ENCODE data around the gene ZCWPW2.
A peak's percentile ranks its signal among the peaks of the same experiment; 100 is the strongest.

Gene ZCWPW2

GRCh38 chr3:28348629-28349468, at the start of gene ZCWPW2, which contains the start of gene AZI2:
Gene ZCWPW2 (plus strand): TSS chr3:28348721. CDS start chr3:28413069, 64,348 bp downstream.
Gene AZI2 (minus strand): TSS chr3:28348824. CDS start chr3:28340617, 8,207 bp downstream.
- peak; percentile 89 for DNase-seq (ENCODE audit: low read depth)

DNA sequence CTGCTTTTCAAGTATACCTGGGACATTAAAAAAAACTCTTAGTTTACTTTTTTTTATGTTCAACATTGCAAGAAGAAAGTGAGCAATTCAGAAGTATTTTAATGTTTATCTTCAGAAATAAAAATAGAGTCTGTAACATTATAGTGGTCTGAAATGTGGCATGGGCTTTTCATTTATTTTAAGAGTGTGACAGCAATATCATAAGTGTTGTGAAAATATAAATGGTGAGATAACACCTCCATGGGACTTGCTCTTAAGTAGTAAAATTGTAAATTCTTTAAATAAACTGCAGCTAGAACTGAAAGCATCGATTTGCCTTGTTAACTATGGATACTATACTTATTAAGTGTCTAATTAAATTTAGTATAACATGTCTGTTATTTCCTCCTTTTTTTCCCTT, 48.8 kb upstream of the ZCWPW2 start:
- no peak for DNase-seq (ENCODE audit: low read depth)

DNA sequence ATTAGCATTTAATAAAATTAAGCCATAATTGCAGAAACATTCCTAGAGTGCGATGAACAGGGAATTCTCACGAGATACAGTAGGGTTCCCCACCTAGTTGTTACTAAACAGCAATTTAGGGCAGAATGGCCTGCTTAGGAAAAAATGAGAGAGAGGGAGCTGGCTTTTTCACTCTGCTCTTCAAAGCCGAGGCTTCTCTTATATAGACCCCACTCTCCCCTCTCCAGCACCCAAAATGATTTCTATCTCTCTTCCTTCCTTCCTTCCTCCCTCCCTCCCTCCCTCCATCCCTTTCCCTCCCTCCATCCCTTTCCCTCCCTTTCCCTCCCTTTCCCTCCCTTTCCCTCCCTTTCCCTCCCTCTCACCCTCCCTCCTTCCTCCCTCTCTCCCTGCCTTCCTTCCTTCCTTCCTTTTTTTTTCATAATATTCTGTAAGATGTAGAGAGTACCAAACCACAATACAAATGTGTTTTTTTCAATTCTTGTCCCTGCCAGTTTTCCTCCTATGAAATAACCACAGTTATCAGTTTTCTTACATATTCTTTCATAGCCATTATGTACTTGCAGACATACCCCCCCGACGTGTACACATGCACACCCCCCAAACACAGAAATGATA, 48.1 kb upstream of the ZCWPW2 start:
- DNase-seq (ENCODE audit: low read depth), result no peak

DNA sequence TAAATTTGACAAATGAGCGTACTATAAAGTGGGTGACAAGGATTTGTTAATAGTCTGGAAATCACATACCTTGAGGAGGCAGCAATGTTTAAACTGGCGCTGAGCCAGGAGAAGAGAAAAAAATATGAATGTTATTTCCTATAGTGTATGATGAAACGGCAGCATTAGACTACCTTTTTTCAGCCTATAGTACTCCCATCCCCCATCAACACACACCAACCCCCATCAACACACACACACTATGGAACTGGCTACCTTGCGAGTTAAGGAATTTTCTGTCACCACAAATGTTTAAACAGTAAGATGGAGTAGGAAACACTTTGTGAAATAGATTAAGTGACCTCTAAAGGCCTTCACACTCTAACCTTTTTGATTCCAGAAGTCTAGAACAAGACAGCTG, 46.8 kb upstream of the ZCWPW2 start:
- no peak for DNase-seq (ENCODE audit: low read depth)

GRCh38 chr3:28308196-28308595, 40.3 kb upstream of the ZCWPW2 start:
- DNase-seq (ENCODE audit: low read depth), result no peak

DNA sequence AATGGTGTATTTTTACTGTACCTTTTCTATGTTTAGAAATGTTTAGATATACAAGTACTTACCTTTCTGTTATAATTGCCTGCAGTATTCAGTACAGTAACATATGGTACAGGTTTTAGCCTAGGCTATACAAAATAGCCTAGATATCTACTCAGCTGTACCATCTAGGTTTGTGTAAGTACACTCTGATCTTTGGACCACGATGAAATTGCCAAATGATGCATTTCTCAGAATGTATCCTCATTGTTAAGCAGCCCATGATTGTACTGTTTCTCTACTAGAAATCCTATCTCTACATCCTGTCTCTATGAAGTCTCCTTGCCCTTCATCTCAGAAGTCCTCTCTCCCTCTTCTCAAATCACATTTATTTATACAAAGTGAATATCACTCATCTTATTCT, 32.8 kb upstream of the ZCWPW2 start:
- no peak for DNase-seq (ENCODE audit: low read depth)

- no peak for DNase-seq (ENCODE audit: low read depth)
Measured at GRCh38 chr3:28316226-28316625, 32.3 kb upstream of the ZCWPW2 start.

DNA sequence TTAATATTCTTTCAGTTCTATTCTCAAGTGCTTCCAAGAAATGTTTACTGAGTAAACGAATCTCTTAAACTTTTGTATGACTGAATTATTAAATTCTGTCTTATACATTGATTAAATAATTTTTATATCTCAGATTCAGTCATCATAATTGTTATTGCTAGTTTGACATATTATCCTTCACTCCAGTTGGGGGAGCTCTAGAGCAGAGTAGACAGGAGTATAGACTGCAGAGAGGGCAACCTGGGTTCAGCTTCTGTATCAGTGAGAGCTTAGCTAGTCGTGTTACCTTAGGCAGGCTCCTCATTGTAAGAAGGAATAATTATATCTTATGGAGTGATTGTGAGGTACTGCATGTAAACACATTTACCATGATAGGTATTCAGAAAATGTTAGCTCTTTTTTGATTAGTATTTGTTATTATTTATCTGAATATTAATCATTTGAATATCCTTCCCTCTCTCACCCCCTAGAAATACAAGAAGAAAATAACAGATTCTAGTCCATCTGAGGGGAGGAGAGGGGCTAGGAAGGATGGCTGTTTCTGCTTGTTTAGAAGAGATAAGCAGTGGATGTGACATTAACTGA, 31.0 kb upstream of the ZCWPW2 start:
- peak; percentile 13 for DNase-seq (ENCODE audit: low read depth)

- DNase-seq (ENCODE audit: low read depth), result no peak
Measured at GRCh38 chr3:28320981-28321380, 27.5 kb upstream of the ZCWPW2 start.

DNA sequence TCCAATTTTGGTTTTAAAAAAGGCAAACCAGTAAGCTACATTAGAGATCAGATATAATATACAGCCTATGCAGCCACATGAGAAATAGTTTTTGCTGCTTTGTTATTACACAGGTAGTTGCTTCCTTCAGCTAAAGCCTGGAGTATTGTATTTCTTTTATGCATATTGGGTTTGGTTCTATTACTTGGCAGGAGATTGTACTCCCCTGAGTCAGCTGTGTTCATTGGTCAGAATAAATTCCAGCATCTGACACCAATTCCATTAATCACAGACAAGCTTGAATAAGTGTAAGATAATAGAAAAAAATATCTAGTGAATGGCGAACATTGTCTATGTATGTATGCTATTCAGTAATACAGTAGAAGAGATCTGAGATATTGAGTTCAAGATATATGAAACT, 26.1 kb upstream of the ZCWPW2 start:
- no peak for DNase-seq (ENCODE audit: low read depth)

GRCh38 chr3:28326458-28326926, 22.0 kb upstream of the ZCWPW2 start:
- DNase-seq (ENCODE audit: low read depth), result no peak

DNA sequence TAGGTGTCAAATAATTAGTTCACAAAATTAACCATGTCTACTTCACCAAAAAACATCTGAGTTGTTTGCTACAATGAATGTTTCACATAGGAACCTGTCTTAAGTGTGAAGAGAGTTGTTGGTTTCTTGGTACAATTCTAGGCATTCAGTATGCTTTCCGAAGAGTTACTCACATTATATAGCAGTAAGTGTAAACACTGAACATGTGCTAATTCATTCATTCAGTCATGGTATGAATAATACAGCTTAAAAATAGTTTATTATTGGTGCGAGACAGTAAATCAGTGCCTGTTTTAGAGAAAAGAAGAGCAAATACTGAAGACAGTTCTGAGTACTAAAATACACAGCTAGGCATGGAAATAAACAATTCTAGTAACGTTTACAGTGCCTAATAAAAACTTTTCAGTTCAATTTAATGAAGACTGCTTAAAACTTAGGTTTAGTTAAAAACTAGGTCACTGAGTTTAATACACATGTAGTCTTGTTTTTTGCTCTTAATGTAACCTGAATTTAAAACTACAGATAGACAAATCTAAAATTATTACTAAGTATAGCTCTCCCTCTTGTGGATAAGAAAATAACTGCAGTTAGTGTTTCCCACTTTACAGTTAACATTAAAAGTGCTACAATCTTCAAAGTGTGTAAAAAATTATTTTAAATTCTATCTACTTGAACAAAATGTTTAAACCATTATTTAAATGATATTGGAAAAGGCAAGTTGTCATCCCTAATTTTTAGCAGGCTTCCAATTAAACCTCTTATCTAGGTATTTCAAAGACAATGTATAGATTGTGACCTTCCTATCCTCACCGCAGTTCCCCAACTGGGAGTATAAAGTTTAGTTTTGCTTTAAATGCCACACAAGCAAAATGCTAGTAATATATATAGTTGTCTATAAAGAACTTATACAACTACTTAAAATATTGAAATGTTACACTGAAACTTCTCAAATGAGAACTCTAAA, 20.1 kb upstream of the ZCWPW2 start:
- no peak for DNase-seq (ENCODE audit: low read depth)

DNA sequence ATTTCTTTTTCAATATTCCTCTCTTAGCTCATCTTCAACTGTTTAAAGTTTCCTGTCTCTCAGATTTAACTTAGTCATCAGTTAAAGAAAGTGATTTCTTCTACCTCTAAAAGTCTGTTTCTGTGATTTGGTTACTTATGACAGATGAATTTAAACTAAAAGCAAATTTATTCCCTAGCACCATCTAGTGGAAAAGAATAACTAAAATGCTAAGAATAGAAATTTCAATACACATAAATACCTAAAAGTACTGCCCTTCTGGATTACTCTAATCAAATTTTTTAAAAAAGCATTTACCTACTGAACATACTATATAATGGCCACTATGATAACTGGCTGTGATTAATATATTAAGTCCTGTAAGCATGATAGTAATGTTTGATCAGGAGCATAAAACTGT, 14.0 kb upstream of the ZCWPW2 start:
- no peak for DNase-seq (ENCODE audit: low read depth)

- DNase-seq (ENCODE audit: low read depth), result no peak
Measured at GRCh38 chr3:28335246-28335645, 13.3 kb upstream of the ZCWPW2 start.

DNA sequence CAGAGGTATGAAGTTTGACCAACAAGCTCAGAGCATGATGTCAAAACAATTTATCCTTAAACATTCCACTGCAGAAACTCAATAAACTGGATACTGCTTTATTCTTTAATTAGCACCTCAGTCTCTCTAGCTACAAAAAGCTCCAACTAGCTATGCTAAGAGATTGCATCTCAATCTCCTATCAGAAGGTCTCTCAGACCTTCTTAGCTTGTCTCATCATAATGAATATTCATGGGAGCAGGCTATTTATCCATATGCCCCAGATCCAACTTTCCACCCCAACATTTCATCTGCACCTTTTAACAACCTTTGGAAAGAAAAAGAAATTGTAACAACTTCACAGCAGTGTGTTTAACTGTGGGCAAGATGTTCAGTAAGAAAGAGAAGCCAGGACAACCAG, 11.3 kb upstream of the ZCWPW2 start:
- no peak for DNase-seq (ENCODE audit: low read depth)

DNA sequence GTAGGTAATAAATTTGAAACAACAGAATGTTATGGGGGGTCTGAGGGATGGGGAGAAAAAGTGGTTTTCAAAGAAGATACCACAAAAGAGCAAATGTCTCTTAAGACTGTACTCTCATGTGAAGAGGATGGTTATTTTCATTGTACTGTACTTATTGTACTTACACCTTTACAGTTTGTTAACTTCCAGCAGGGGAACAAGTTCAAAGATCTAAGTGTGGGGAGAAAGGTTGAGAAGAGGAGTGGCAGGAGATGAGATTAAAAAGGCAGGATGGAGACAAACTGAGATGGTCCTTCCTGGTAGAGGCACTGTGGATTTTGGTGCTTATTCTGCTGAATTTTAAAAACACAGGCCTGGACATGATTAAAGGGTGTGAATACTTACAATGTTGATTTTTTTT, 5.4 kb upstream of the ZCWPW2 start:
- DNase-seq (ENCODE audit: low read depth), result no peak

DNA sequence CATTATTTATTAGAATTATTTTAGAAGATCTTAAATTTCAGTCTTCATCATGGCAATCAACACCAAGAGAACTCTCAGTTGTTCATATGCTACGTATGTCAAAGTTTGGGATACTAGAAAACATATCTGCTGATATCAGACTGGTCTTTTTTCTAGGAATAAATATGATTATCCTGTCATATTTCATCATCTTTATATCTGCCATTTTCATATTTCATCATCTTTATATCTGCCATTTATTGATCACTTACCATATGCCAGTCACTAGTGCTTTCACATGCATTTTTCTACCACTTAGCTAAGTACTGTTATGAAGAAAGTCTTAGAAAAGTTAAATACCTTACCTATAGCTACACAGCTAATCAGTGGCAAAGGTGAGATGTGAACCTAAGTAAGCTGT, 2.8 kb upstream of the ZCWPW2 start:
- no peak for DNase-seq (ENCODE audit: low read depth)

GRCh38 chr3:28347374-28348264, 902 bp upstream of the ZCWPW2 start:
- DNase-seq (ENCODE audit: low read depth), result no peak

DNA sequence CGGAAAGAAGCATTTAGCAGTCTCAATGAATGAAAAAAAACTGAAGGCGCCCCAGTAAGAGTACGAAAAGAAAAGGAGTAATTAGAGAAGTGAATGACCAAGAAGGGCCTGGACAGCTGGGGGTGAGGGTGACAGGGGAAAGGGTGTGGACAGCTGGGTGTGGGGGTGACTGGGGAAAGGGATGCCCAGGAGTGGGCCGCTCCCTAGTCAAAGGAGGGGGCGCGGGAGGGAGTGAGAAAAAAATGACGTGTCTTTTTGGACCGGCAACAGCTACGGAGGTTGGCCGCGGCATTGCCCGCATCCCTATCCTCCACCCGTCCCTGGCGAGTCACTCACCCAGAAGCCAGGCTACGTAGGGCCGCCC, 274 bp upstream of the ZCWPW2 start:
- DNase-seq (ENCODE audit: low read depth), result no peak

DNA sequence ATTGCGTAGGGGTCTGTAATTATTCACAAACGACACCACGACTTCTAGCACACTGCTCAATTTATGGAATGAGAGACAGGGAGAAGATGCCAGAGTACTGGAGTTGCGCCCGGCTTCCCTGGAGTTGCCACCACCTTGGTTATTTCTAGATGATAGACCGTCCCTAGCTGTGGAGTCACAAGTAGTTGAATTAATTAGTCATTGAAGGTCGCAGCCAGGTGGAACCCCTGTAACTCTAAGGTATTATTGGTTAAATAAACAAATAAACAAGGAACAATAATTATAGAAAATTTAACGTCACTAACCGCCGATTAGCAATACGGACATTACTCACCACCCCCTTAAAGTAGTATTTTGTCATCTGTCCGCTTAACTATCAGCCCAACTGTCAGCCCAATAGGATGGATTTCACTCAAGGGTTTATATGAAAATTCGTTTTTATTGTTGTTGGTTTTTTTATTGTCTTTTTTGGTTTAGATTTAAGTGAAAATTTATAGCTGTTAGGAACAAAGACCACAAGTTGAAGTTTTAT, 1.0 kb downstream of the ZCWPW2 start:
- DNase-seq (ENCODE audit: low read depth), result no peak

GRCh38 chr3:28376424-28376823, 27.9 kb downstream of the ZCWPW2 start:
- DNase-seq (ENCODE audit: low read depth), result no peak

Data from stimulated activated CD4-positive, alpha-beta T cell treated with anti-CD3 and anti-CD28 coated beads, Interleukin-2, amount 100 ng/mL, for 4 hours (primary cell).